ENCODE results near the gene BRWD1. TPM values are rescaled to one million over a fixed set of nuclear protein-coding genes. Genes with fewer than 3 reads are reported as not detected.

Gene BRWD1
- total RNA-seq, 2 experiments from 2014 or later = 53.2 to 61.7 TPM

DNA sequence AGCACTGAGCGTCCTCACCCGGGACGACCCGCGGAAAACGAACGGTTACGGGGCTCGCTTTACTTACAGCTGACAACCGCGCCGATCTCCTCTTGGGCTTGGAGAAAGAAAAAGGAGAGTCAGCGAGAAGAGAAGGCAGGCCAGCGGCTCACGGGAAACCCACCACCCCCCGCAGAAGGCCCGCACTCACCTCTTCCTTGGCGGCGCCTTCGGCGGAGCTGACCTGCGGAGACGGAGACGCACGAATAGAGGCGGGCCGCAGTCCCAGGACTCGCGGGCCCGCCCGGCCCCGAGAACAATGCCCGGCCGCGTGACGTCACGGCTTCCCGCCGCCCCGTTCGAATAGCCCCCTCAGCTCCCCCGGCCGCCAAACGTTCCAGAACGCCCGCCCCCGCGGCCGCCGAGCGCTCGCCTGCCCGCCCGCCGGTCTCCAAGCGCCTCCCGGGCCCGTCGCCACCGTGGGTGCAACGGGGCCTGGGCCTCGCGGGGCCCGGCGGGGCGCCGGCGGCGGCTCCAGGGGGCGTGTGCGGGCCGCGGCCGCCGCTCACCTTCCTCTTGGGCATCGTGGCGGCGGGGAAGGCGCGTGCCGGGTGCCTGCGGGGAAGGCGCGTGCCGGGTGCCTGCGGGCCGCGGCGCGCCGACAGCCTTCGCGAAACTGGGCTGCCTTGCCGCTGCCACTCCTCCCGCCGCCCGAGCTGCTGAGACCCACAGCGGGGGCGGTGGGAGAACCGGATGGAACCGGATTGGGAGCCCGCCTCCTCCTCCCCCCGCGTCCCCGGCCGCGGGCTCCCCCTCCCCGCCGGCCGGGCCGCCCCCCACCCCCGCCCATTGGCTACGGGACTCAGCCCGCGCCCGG lies 35.2 kb upstream of the BRWD1 start, which contains the start of gene HMGN1:
Gene HMGN1 (minus strand): TSS at position 734 of the 856 bp plus-strand sequence. CDS start 171 bp downstream, at position 563.
- no TSS peak for BruUV-seq (replicated peaks)

DNA sequence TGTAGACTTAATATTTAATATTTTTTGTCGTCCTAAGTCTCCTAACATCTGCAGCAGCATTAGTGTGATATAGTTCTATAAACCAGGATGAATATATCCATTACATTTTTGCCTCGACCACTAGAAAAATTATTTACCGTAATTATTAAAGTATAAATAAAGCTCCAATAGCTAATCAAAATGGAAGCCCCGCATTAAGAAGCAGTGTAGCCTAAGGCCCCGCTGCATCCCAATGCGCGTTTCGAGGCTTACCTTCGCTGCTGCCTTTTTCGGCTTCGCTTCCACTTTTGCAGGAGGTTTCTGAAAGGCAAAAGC lies 34.6 kb upstream of the BRWD1 start:
- H3K27ac ChIP-seq (ENCODE audit: low read depth, low read length, poor library complexity, severe bottlenecking) = peak overlapping the region; percentile 79
- POLR2A ChIA-PET = interaction anchor here (0.6 to 3.8 kb wide), 7 partner anchors 10 to 51 kb away, joined by 3 to 50 read pairs (median 6); partner anchors contain the start of gene BRWD1
- peaks cover 35% of the 10 kb centered on the region for H4K20me1 ChIP-seq (ENCODE audit: insufficient read depth, low read length)
- H3K4me2 ChIP-seq (ENCODE audit: low read length) = peak overlapping the region; percentile 92
- peaks cover 54% of the 10 kb centered on the region for H3K36me3 ChIP-seq (ENCODE audit: insufficient read depth, low read length)
- H2AFZ ChIP-seq (ENCODE audit: low read length) = no peak overlapping the region
- peaks cover 38% of the 10 kb centered on the region for H3K4me1 ChIP-seq (ENCODE audit: insufficient read depth, low read length, poor library complexity, severe bottlenecking)
- intact Hi-C loops (cut with micrococcal nuclease; ENCODE audit: unreplicated experiment) = loop anchor here (1.0 to 2.0 kb wide), 3 partner anchors 33 to 165 kb away; partner anchors contain the start of gene PSMG1
- H3K9me2 ChIP-seq (ENCODE audit: insufficient read depth, low read length) = no peaks in the 10 kb centered on the region
- CTCF ChIA-PET (ENCODE audit: unreplicated experiment) = interaction anchor here (0.6 kb wide), 1 partner anchor 93 kb away, joined by 3 read pairs; no protein-coding TSS in a partner anchor
- TF ChIP-seq EZH2phosphoT487 (IDR thresholded peaks at IDR 0.05; ENCODE audit: borderline replicate concordance, low read depth, low read length) = no peak
- TF ChIP-seq, protein P1, sequence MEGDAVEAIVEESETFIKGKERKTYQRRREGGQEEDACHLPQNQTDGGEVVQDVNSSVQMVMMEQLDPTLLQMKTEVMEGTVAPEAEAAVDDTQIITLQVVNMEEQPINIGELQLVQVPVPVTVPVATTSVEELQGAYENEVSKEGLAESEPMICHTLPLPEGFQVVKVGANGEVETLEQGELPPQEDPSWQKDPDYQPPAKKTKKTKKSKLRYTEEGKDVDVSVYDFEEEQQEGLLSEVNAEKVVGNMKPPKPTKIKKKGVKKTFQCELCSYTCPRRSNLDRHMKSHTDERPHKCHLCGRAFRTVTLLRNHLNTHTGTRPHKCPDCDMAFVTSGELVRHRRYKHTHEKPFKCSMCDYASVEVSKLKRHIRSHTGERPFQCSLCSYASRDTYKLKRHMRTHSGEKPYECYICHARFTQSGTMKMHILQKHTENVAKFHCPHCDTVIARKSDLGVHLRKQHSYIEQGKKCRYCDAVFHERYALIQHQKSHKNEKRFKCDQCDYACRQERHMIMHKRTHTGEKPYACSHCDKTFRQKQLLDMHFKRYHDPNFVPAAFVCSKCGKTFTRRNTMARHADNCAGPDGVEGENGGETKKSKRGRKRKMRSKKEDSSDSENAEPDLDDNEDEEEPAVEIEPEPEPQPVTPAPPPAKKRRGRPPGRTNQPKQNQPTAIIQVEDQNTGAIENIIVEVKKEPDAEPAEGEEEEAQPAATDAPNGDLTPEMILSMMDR (conservative IDR thresholded peaks at IDR 0.05; ENCODE audit: low read length) = no peak
- H3K9me3 ChIP-seq (ENCODE audit: low read length) = no peaks in the 10 kb centered on the region; the same call in 1 of the 2 replicates
- no TSS peak for BruUV-seq (replicated peaks)
- peak overlapping the region; percentile 90 for H3K4me3 ChIP-seq (ENCODE audit: low read depth, low read length, poor library complexity, severe bottlenecking)
- H3K79me2 ChIP-seq (ENCODE audit: insufficient read depth, low read depth, low read length) = peaks cover 67% of the 10 kb centered on the region
- no peak for DNase-seq (ENCODE audit: low spot score)

More for the DNA sequence above, 35.2 kb upstream of the BRWD1 start, which contains the start of gene HMGN1:
- intact Hi-C loops (cut with micrococcal nuclease; ENCODE audit: unreplicated experiment) = loop anchor here (1.0 to 2.0 kb wide), 4 partner anchors 30 to 166 kb away; partner anchors contain the start of gene PSMG1
- H3K9me3 ChIP-seq (ENCODE audit: low read length) = no peaks in the 10 kb centered on the region; the same call in 1 of the 2 replicates
- H3K4me1 ChIP-seq (ENCODE audit: insufficient read depth, low read length, poor library complexity, severe bottlenecking) = peaks cover 38% of the 10 kb centered on the region
- H3K9me2 ChIP-seq (ENCODE audit: insufficient read depth, low read length) = no peaks in the 10 kb centered on the region
- H3K4me2 ChIP-seq (ENCODE audit: low read length) = peak within 1 kb of the TSS; percentile 97
- peaks cover 61% of the 10 kb centered on the region for H3K79me2 ChIP-seq (ENCODE audit: insufficient read depth, low read depth, low read length)
- DNase-seq (ENCODE audit: low spot score) = peak; percentile 86
- peak within 1 kb of the TSS; percentile 65 for H2AFZ ChIP-seq (ENCODE audit: low read length)
- ChIA-PET CTCF (ENCODE audit: unreplicated experiment) (interaction anchor here (0.6 kb wide), 1 partner anchor 92 kb away, joined by 3 read pairs; no protein-coding TSS in a partner anchor), POLR2A (interaction anchor here (0.6 to 3.8 kb wide), 10 partner anchors 10 to 165 kb away, joined by 3 to 50 read pairs (median 4); partner anchors contain the start of genes BRWD1 and PSMG1)
- peaks cover 48% of the 10 kb centered on the region for H3K36me3 ChIP-seq (ENCODE audit: insufficient read depth, low read length)
- peaks cover 35% of the 10 kb centered on the region for H4K20me1 ChIP-seq (ENCODE audit: insufficient read depth, low read length)
- TF ChIP-seq, protein P1 (conservative IDR thresholded peaks at IDR 0.05; ENCODE audit: low read length) = no peak
- no peak for TF ChIP-seq EZH2phosphoT487 (IDR thresholded peaks at IDR 0.05; ENCODE audit: borderline replicate concordance, low read depth, low read length)
- H3K27ac ChIP-seq (ENCODE audit: low read depth, low read length, poor library complexity, severe bottlenecking) = peak within 1 kb of the TSS; percentile 79
- H3K4me3 ChIP-seq (ENCODE audit: low read depth, low read length, poor library complexity, severe bottlenecking) = peak within 1 kb of the TSS; percentile 90
